Fibroblast of villous mesenchyme (primary cell): Measurements from ENCODE around the gene SAXO2. TPM values are rescaled to one million over a fixed set of nuclear protein-coding genes. Genes with fewer than 3 reads are reported as not detected.
"Not testable (repeated sequence)": the region's sequence is repeated elsewhere in the genome, so short reads cannot be mapped to it uniquely, and the experiment has no call there.

Experiments used
- DNase-seq: peaks from one replicate; pipeline ENCODE4 v3.0.0-alpha.2; 2010; ENCODE audit warnings: low read depth
- H3K4me3 ChIP-seq: 2 replicates; pipeline ENCODE4 v1.5.1; 2011; ENCODE audit warnings: low read depth, mild to moderate bottlenecking, low read length
- total RNA-seq: library from RNA; depleted of rRNA; stranded (reverse); fragments of >200 nt; gene quantifications from 2 replicates; pipeline ENCODE4 v1.2.3, GENCODE V29; 2012

SAXO2 gene
- total RNA-seq, 1 donor, result 0.86 TPM

- not testable (repeated sequence) for DNase-seq, H3K4me3 ChIP-seq
Measured at GRCh38 chr15:82330921-82331320, 68.3 kb downstream of the SAXO2 start.

GRCh38 chr15:82331576-82332304 is 69.1 kb downstream of the SAXO2 start:
- H3K4me3 ChIP-seq, DNase-seq: not testable (repeated sequence)

- DNase-seq, result peak; percentile 4
- not testable (repeated sequence) for H3K4me3 ChIP-seq
Measured at GRCh38 chr15:82332711-82333602, 70.3 kb downstream of the SAXO2 start.

- not testable (repeated sequence) for DNase-seq, H3K4me3 ChIP-seq
Measured at GRCh38 chr15:82333603-82334553, 71.3 kb downstream of the SAXO2 start.

Other genes starting within 250 kb of the SAXO2 start
- gene MEX3B, start 216.8 kb upstream of the SAXO2 start, total RNA-seq, result 3.9 and 6.4 TPM in 2 replicates
- 18.0 and 22.9 TPM in 2 replicates for gene EFL1, start 84 bp upstream of the SAXO2 start, total RNA-seq
- gene GOLGA6L10, start 86.7 kb downstream of the SAXO2 start, total RNA-seq, result 2.2 and 2.9 TPM in 2 replicates
- gene GOLGA6L9, start 167.0 kb downstream of the SAXO2 start, total RNA-seq, result 1.3 TPM in 2 replicates